WTC11 (cell line): ENCODE results near the gene GNAS. TPM values are rescaled to one million over a fixed set of nuclear protein-coding genes. Genes with fewer than 3 reads are reported as not detected.

Source experiments
- ATAC-seq: fragments of 200-7000 bp; cut with Tn5 transposase; 2 replicates; pipeline ENCODE4 v1.10.0; 2021; ENCODE audit warnings: mild to moderate bottlenecking, moderate library complexity
- CTCF ChIA-PET: fragments of 300-600 bp; sonication (Branson Sonifier 250); formaldehyde crosslinking; loops from one replicate; lab custom pipeline; 2021; ENCODE audit warnings: antibody characterized with exemption; lab: Charles Lee
- POLR2A ChIA-PET: fragments of 350-600 bp; sonication (Branson Sonifier 250); formaldehyde crosslinking; loops from one replicate; lab custom pipeline; 2021; ENCODE audit warnings: antibody characterized with exemption; lab: Charles Lee
- DNase-seq: peaks from one replicate; pipeline ENCODE4 v3.0.0; 2021; ENCODE audit warnings: low spot score
- H3K27ac Mint-ChIP-seq: 2 replicates; pipeline ENCODE4 v1.8.0; 2021; ENCODE audit warnings: mixed read lengths
- H3K27me3 Mint-ChIP-seq: 2 replicates; pipeline ENCODE4 v1.8.0; 2021; ENCODE audit warnings: low read depth, mild to moderate bottlenecking, moderate library complexity, mixed read lengths
- H3K36me3 Mint-ChIP-seq: 2 replicates; pipeline ENCODE4 v1.8.0; 2021; ENCODE audit warnings: mixed read lengths
- H3K4me1 Mint-ChIP-seq: 2 replicates; pipeline ENCODE4 v1.8.0; 2022; ENCODE audit warnings: mixed read lengths
- H3K4me3 Mint-ChIP-seq: 2 replicates; pipeline ENCODE4 v1.8.0; 2021; ENCODE audit warnings: mild to moderate bottlenecking, moderate library complexity, mixed read lengths
- H3K9me3 Mint-ChIP-seq: 2 replicates; pipeline ENCODE4 v1.8.0; 2021; ENCODE audit warnings: mixed read lengths
- ARID4B ChIP-seq: sonication (generic); formaldehyde crosslinking; IDR thresholded peaks from 2 replicates; pipeline ENCODE4 v1.8.0; 2023; ENCODE audit warnings: missing genetic modification reagents, mild to moderate bottlenecking, borderline replicate concordance
- CDX4 ChIP-seq: fragments of 250-450 bp; sonication (Bioruptor Pico); IDR thresholded peaks from 2 replicates; pipeline ENCODE4 v1.9.0; 2021; ENCODE audit warnings: moderate library complexity, mild to moderate bottlenecking, inconsistent platforms, borderline replicate concordance
- CREM ChIP-seq: sonication (generic); formaldehyde crosslinking; IDR thresholded peaks from 2 replicates; pipeline ENCODE4 v1.8.1; 2022; ENCODE audit warnings: mild to moderate bottlenecking, missing genetic modification reagents, moderate library complexity
- E2F5 ChIP-seq: sonication (generic); formaldehyde crosslinking; IDR thresholded peaks from 2 replicates; pipeline ENCODE4 v1.8.1; 2022; ENCODE audit warnings: mild to moderate bottlenecking, moderate library complexity, missing genetic modification reagents
- EMX1 ChIP-seq: fragments of 250-450 bp; sonication (Bioruptor Pico); IDR thresholded peaks from 2 replicates; pipeline ENCODE4 v1.8.0; 2021; ENCODE audit warnings: mild to moderate bottlenecking
- ETV6 ChIP-seq: sonication (generic); formaldehyde crosslinking; IDR thresholded peaks from 2 replicates; pipeline ENCODE4 v1.8.1; 2022; ENCODE audit warnings: mild to moderate bottlenecking, missing genetic modification reagents
- FOXK1 ChIP-seq: sonication (generic); formaldehyde crosslinking; IDR thresholded peaks from 2 replicates; pipeline ENCODE4 v1.8.0; 2022; ENCODE audit warnings: mild to moderate bottlenecking, moderate library complexity, missing genetic modification reagents
- GABPB1 ChIP-seq: sonication (generic); formaldehyde crosslinking; IDR thresholded peaks from 2 replicates; pipeline ENCODE4 v1.8.1; 2023; ENCODE audit warnings: mild to moderate bottlenecking, missing genetic modification reagents
- JAZF1 ChIP-seq: fragments of 250-450 bp; sonication (Bioruptor Pico); IDR thresholded peaks from 2 replicates; pipeline ENCODE4 v1.9.0; 2021; ENCODE audit warnings: moderate library complexity, mild to moderate bottlenecking, inconsistent platforms
- NFE2L1 ChIP-seq: sonication (generic); formaldehyde crosslinking; IDR thresholded peaks from 2 replicates; pipeline ENCODE4 v1.8.1; 2023; ENCODE audit warnings: missing genetic modification reagents
- TCF7 ChIP-seq: sonication (generic); formaldehyde crosslinking; IDR thresholded peaks from 2 replicates; pipeline ENCODE4 v1.8.0; 2022; ENCODE audit warnings: mild to moderate bottlenecking, low read depth, missing genetic modification reagents, moderate library complexity
- USF1 ChIP-seq: sonication (generic); formaldehyde crosslinking; IDR thresholded peaks from 2 replicates; pipeline ENCODE4 v1.8.0; 2022; ENCODE audit warnings: mild to moderate bottlenecking, missing genetic modification reagents
- ZNF263 ChIP-seq: sonication (generic); formaldehyde crosslinking; IDR thresholded peaks from 2 replicates; pipeline ENCODE4 v1.8.1; 2022; ENCODE audit warnings: low read depth, mild to moderate bottlenecking, moderate library complexity, missing genetic modification reagents
- ZNF425 ChIP-seq: fragments of 250-450 bp; sonication (Bioruptor Pico); conservative IDR thresholded peaks from 2 replicates; pipeline ENCODE4 v1.9.0; 2021; ENCODE audit warnings: mild to moderate bottlenecking
- total RNA-seq: library from RNA; stranded (reverse); gene quantifications from 3 replicates; pipeline ENCODE4 v1.2.3, GENCODE V29; 2021

Gene GNAS
- total RNA-seq, 1 experiment from 2014 or later: 868 TPM

GRCh38 chr20:58888521-58889333 lies 36.2 kb downstream of the GNAS start:
- Mint-ChIP-seq H3K4me3 (peak overlapping the region; percentile 78), H3K27me3 (no peaks in the 10 kb centered on the region), H3K36me3 (peaks cover 32% of the 10 kb centered on the region), H3K9me3 (peaks cover 17% of the 10 kb centered on the region), H3K27ac (no peak overlapping the region), H3K4me1 (peaks cover 41% of the 10 kb centered on the region)
- ATAC-seq (peak; percentile 46), DNase-seq (peak; percentile 76)
- ChIA-PET POLR2A (interaction anchor here (0.5 to 1.2 kb wide), 3 partner anchors 36 to 238 kb away, joined by 3 to 4 read pairs (median 3); partner anchors contain the start of genes GNAS and STX16), CTCF (interaction anchor here (1.3 to 1.7 kb wide), 3 partner anchors 11 to 95 kb away, joined by 4 to 7 read pairs (median 4); no protein-coding TSS in a partner anchor)
- TF ChIP-seq CREM (CRISPR knock-in tag) (peak; percentile 84; the same call in 1 of the 2 replicates), NFE2L1 (CRISPR knock-in tag) (no peak), E2F5 (CRISPR knock-in tag) (no peak)

GRCh38 chr20:58889334-58889760 lies 36.8 kb downstream of the GNAS start:
- ChIA-PET POLR2A (interaction anchor here (0.8 to 1.2 kb wide), 3 partner anchors 37 to 238 kb away, joined by 3 read pairs; partner anchors contain the start of genes GNAS, NELFCD and STX16), CTCF (interaction anchor here (1.3 to 1.7 kb wide), 3 partner anchors 12 to 95 kb away, joined by 4 to 7 read pairs (median 4); no protein-coding TSS in a partner anchor)
- H3K4me3 Mint-ChIP-seq: peak overlapping the region; percentile 73
- ATAC-seq: no peak
- H3K27me3 Mint-ChIP-seq: no peaks in the 10 kb centered on the region
- no peak overlapping the region for H3K27ac Mint-ChIP-seq
- peaks cover 17% of the 10 kb centered on the region for H3K9me3 Mint-ChIP-seq
- H3K36me3 Mint-ChIP-seq: peaks cover 29% of the 10 kb centered on the region
- no peak for TF ChIP-seq ZNF425 (CRISPR knock-in tag)
- TF ChIP-seq FOXK1 (CRISPR knock-in tag): no peak
- no peak for TF ChIP-seq CREM (CRISPR knock-in tag)
- TF ChIP-seq EMX1 (CRISPR knock-in tag): no peak
- no peak for DNase-seq
- H3K4me1 Mint-ChIP-seq: peaks cover 43% of the 10 kb centered on the region

GRCh38 chr20:58889798-58890517 lies 37.4 kb downstream of the GNAS start:
- ChIA-PET POLR2A (interaction anchor here (0.8 to 1.2 kb wide), 3 partner anchors 37 to 239 kb away, joined by 3 read pairs; partner anchors contain the start of genes GNAS, NELFCD and STX16), CTCF (interaction anchor here (1.3 to 1.7 kb wide), 3 partner anchors 13 to 94 kb away, joined by 4 to 7 read pairs (median 4); no protein-coding TSS in a partner anchor)
- peak overlapping the region; percentile 84 for H3K4me3 Mint-ChIP-seq
- peaks cover 44% of the 10 kb centered on the region for H3K4me1 Mint-ChIP-seq
- no peaks in the 10 kb centered on the region for H3K27me3 Mint-ChIP-seq
- ATAC-seq (no peak), DNase-seq (no peak)
- H3K9me3 Mint-ChIP-seq: peaks cover 11% of the 10 kb centered on the region
- H3K27ac Mint-ChIP-seq: 0 out of 2 replicates have a peak overlapping the region, but pooled peaks have one; percentile 87
- H3K36me3 Mint-ChIP-seq: peaks cover 23% of the 10 kb centered on the region
- no peak for TF ChIP-seq ARID4B
- no peak for TF ChIP-seq CDX4 (CRISPR knock-in tag)
- no peak; the same call in 1 of the 2 replicates for TF ChIP-seq E2F5 (CRISPR knock-in tag)
- no peak for TF ChIP-seq GABPB1
- 0 out of 2 replicates have a peak, but pooled peaks have one; percentile 20 for TF ChIP-seq USF1
- 0 out of 2 replicates have a peak, but pooled peaks have one; percentile 37 for TF ChIP-seq ZNF263 (CRISPR knock-in tag)
- TF ChIP-seq JAZF1 (CRISPR knock-in tag): no peak
- TF ChIP-seq ETV6 (CRISPR knock-in tag): 0 out of 2 replicates have a peak, but pooled peaks have one; percentile 10
- TF ChIP-seq TCF7: 0 out of 2 replicates have a peak, but pooled peaks have one; percentile 75
